NCI-H2171 (cell line): ENCODE results near the gene AICDA.
"Not testable (repeated sequence)": the region's sequence is repeated elsewhere in the genome, so short reads cannot be mapped to it uniquely, and the experiment has no call there.

Experiments
- DNase-seq: peaks from one replicate; lab custom pipeline; 2025; lab: John Stamatoyannopoulos, UW

AICDA gene

DNA sequence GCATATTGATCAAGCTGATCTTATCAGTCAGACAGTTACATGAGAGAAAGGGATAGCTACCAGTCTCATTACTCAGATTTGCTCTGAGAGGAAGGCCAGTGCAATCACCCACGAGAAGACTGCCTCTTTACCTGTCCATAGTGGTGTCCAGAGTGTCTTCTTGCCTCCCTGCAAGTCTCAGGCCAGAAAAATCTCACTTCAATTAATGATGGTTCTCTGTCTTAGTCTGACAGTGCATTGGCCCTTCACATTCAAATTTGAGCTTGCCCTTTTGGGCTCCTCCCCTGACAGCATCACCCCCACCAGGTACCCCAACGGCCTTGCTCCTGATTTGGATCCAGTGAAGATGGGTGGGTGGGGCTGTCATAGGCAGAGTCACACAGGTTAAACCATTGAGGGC, at the start of gene AICDA:
AICDA (minus strand) TSS at position 231 of the 400 bp plus-strand sequence; CDS start at position 139, 92 bp downstream.
- DNase-seq, result no peak

GRCh38 chr12:8661751-8662150, 49.1 kb upstream of the AICDA start:
- no peak for DNase-seq

DNA sequence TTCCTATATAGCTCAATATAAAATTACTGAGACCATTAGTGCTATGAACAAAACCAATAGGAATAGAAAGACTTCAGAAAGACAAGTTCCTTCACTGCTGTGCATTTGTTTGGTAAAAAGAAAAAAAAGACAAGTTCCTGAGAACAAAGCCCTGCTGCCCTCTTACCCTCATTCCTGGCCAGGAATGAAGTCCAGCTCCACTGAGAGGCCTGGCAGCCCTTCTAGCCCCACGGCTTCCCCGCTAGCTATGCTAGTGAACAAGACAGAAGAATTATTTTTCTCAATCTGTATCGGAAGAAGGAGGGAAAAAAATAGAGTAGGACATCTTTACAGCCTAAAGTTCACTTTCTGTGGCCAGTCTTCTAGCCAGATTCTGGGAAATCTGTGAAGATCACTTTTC, 48.4 kb upstream of the AICDA start:
- no peak for DNase-seq

GRCh38 chr12:8658346-8658745, 45.7 kb upstream of the AICDA start:
- DNase-seq, result no peak

- DNase-seq, result no peak
Observed at GRCh38 chr12:8655421-8655820, 42.8 kb upstream of the AICDA start.

- DNase-seq, result no peak
Observed at GRCh38 chr12:8648576-8649205, 36.0 kb upstream of the AICDA start.

DNA sequence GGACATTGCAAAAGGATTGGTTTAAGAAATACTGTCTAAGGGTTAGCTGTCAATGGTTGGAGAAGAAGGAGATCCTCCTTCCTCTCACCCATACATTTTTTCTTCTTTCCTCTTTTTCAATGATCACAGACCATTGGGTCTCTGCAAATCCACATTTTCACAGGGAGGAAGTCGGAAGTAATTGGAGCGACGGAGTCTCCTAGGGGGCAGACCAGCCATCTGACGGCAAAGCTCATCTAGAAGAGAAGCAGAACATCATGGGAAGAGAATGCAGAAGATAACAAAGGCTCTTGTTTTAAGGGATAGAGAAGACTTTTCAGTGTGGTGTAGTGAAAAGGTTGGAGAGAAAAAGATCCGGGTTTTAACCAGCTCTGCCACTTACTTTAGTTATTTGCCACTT, 35.3 kb upstream of the AICDA start:
- DNase-seq, result no peak

DNA sequence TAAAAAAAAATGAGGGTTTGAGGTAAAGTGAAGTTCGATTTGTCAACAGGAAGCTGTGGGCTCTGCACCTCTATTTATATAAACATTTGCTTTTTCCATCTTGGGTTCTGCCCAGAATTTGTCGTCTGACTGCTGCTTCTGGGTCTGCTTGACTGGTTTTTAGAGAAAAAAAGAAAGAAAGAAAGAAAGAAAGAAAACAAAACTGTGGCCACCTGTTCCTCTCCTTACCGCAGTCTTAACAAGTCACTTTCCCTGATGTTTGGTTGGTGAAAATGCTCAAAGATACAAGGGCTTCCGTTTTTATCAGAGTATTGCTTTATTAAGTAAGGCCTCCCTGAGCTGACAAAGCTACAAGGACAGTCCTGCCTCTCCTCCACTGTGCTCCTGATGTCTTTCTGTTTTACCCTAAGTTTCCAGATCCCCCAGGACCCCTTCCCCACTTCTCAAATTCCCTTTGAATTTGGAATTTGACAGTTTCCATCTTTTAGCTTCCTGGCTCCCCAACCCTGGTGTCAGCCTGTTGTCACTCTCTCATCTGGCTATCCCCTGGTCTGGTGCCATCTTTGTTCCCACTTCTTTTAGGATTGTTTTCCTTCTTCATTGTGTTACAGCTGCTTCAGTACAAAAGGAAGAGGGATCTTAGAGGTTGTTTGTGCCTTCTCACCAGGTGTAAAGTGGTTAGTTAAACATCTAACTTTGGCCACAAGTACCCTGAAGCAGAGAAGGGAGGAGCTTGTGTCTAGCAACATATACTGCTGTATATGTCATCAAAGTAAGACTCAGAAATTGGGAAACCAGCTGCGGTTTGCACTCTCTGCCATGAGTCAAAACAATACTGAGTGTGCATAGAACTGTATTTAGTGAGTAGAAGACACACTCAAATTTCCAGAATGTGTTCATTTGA, 31.9 kb upstream of the AICDA start:
- no peak for DNase-seq

DNA sequence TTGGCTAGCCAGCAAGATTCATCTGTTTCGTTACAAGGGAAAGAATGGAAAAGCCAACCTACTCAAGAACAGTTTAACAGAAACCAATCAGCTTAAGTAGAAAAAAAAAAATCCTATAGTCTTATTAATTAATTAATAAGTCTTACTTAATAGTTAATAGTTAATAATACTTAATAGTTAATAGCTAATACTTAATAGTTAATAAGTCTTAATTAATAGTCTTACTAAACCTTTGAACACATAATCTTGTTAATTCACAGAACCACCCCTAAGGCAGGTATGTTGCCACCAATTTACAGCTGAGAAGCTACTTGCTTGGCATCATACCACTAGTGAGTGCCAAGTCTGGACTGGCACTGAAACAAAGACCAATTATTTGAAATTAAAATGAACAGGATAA, 30.1 kb upstream of the AICDA start:
- no peak for DNase-seq

- DNase-seq, result no peak
Observed at GRCh38 chr12:8639936-8640335, 27.3 kb upstream of the AICDA start.

GRCh38 chr12:8638951-8639350, 26.3 kb upstream of the AICDA start:
- no peak for DNase-seq

- DNase-seq, result no peak
Observed at GRCh38 chr12:8637666-8638065, 25.0 kb upstream of the AICDA start.

GRCh38 chr12:8637244-8637643, 24.6 kb upstream of the AICDA start:
- DNase-seq, result no peak

GRCh38 chr12:8636581-8636980, 23.9 kb upstream of the AICDA start:
- no peak for DNase-seq

DNA sequence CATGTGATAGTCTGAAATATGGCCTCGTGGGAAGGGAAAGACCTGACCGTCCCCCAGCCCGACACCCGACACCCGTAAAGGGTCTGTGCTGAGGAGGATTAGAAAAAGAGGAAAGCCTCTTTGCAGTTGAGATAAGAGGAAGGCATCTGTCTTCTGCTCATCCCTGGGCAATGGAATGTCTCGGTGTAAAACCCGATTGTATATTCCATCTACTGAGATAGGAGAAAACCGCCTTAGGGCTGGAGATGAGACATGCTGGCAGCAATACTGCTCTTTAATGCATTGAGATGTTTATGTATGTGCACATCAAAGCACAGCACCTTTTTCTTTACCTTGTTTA, 23.3 kb upstream of the AICDA start:
- not testable (repeated sequence) for DNase-seq

GRCh38 chr12:8635342-8636006, 22.8 kb upstream of the AICDA start:
- DNase-seq, result not testable (repeated sequence)

- DNase-seq, result no peak
Observed at GRCh38 chr12:8630131-8630530, 17.5 kb upstream of the AICDA start.

GRCh38 chr12:8629486-8630033, 16.9 kb upstream of the AICDA start:
- no peak for DNase-seq

DNA sequence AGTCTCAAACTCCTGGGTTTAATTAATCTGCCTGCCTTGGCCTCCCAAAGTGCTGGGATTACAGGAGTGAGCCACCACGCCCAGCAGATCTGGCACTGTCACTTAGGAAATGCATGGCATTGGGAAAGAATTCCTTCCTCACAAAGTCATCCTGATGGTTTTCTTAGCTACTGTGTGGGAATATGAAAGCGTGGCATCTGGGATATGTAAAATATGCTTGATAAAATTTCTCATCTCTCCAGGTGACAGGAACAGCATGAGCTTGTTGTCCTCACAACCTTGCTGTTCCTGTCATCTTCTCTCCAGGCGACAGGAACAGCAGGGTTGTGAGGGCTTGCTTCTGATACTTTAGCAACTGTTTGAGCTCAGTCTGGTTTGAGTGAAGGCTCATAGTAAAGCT, 16.1 kb upstream of the AICDA start:
- DNase-seq, result no peak

GRCh38 chr12:8624750-8625149, 12.1 kb upstream of the AICDA start:
- not testable (repeated sequence) for DNase-seq

DNA sequence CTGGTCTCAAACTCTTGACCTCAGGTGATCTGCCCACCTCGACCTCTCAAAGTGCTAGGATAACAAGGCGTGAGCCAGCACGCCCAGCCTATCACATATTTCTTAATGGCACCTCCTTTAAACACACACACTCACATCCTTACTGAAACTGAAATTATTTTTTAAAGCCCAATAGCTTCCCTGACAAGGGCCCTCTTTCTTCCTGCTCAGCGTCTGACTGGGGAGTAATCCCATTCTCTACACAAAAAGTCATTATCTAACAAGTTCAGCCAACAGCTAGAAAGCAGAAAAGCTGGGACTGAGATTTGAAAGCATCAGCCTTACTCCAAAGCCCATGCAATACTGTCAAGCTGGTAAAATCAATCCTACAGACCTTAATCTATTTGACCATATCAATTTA, 10.0 kb upstream of the AICDA start:
- no peak for DNase-seq

DNA sequence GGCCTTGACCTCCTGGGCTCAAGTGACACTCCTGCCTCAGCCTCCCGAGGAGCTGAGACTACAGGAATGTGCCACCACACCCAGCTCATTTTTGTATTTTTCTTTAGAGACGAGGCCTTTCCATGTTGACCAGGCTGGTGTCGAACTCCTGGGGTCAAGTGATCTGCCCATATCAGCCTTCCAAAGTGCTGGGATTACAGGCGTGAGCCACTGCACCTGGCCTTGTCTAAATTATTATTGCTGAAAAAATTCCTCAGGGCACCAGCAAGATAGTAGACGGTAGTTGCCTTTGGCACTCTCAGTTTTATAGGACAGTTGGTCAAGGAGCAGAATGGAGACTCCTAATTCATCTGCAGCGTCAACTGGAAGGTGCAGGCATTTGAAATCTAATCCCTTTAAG, 2.5 kb upstream of the AICDA start:
- DNase-seq, result no peak

GRCh38 chr12:8613881-8614280, 1.2 kb upstream of the AICDA start:
- not testable (repeated sequence) for DNase-seq
